ENCODE data around the gene HIPK2.

- TF ChIP-seq CTCF (conservative IDR thresholded peaks at IDR 0.05; ENCODE audit: low read length) (no peak), EZH2phosphoT487 (IDR thresholded peaks at IDR 0.05; ENCODE audit: borderline replicate concordance, low read depth, low read length) (no peak)
These were observed 110.4 kb downstream of the HIPK2 start for GRCh38 chr7:139667377-139667776.
